Stimulated activated CD4-positive, alpha-beta T cell treated with anti-CD3 and anti-CD28 coated beads, TNF-alpha, amount 100 ng/mL, for 1 hour (primary cell): ENCODE measurements around the gene IL1R2.

Source experiments
- DNase-seq, 3 donors: peaks; one replicate each; pipeline ENCODE4 v3.0.0-alpha.2; 2020; ENCODE audit warnings: low read depth in 3 of 3, low spot score in 1 of 3

The IL1R2 gene

DNA sequence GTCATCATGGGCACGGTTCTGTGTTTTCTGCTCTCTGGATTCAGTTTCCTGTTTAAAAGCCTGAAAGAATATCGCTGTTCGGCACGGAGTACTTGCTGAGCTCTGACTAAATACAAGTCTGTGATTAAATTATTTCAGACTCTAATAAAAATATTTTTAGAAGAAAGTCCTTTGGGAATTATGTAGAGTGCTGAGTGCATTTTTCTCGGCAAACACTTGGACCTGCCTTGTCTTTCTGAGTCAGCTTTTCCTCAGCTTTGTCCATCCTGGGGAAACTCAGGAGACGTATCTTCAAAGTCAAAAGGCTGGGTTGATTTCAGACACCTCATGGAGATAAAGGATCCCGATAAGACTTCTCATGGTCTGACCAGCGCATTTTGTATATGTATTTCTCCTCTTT lies 45.9 kb downstream of the IL1R2 start:
- no peak for DNase-seq

DNA sequence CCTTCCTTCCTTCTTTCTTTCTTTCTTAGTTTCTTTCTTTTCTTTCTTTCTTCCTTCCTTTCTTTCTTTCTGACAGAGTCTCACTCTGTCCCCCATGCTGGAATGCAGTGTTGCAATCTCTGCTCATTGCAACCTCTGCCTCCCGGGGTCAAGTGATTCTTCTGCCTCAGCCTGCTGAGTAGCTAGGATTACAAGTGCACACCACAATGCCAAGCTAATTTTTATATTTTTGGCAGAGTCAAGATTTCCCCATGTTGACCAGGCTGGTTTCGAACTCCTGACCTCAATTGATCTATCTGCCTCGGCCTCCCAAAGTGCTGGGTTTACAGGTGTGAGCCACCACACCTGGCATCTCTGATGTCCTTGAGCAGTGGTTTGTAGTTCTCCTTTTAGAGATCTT lies 48.5 kb downstream of the IL1R2 start:
- DNase-seq = no peak

DNA sequence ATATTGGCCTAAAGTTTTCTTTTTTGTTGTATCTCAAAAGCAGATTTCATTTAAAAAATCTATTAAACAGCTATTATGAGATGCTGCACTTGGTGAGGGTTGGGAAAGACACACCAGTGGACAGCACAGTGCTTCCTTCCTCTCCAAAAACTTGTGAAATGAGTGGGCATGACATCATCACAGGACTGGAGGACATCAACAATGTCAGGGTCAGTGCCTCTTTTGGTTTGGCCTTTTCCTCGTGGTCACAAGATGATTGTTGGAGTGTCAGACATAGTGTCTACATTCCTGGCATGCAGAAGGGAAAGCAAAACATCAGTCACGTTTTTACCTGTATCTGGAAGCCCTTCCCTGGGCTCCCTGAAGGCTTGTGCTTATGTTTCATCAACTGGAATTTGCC lies 49.6 kb downstream of the IL1R2 start:
- no peak for DNase-seq

DNA sequence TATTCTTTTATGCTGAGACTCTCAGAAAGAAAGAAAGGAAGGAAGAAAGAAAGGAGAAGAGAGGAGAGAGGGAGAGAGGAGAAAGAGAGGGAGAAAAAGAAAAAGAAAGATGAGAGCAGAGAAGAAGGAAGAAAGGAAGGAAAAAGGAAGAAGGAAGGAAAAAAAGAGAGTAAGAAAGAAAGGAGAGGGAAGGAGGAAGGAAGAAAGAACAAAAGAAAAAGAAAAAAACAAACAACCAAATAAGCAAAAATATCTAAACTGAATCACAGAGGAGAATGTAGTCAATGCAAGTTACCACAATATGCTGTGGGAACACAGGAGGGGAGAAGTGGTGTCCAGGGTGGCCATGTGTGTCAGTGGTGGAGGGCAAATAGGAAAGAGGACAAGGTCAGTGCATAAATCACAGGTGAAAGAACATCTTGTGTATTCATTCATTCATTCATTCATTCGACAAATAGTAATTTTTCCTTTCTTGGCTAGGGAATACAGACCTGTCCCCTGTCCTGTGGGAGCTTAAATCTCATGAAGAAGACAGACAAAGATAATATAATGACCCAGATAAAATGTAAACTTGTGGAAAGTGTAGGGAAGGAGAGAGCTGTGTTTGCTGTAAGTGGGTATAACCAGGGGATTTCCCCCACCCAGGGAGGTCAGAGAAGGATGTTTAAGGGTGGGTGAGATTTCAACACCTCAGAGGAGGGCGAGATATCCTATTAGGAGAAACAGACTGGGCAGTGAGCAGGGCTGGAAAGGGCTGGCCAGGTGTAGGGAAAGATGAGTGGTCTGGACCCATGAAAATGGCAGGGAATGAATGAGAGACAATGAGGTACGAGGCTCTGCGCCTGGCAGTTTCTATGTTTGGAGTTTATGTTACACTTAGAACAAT lies 50.7 kb downstream of the IL1R2 start:
- DNase-seq = no peak

DNA sequence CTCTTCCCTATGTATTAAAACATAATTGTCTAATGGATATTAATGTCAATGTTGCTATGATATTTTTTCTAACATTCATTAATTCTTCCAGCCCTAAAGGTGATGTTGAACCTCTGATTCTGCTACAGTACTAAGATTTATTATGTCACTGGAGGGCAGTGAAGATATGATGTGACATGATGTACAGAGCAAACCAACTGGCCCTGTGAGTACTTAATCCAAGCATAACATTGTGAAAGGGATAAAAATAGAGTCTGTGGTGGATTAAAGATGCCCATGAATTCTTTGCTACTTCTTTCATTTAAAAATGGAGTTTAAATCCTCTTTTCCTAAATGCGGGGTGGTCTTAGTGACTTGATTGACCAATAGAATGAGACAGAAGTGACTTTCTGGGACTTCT lies 51.8 kb downstream of the IL1R2 start:
- no peak for DNase-seq

DNA sequence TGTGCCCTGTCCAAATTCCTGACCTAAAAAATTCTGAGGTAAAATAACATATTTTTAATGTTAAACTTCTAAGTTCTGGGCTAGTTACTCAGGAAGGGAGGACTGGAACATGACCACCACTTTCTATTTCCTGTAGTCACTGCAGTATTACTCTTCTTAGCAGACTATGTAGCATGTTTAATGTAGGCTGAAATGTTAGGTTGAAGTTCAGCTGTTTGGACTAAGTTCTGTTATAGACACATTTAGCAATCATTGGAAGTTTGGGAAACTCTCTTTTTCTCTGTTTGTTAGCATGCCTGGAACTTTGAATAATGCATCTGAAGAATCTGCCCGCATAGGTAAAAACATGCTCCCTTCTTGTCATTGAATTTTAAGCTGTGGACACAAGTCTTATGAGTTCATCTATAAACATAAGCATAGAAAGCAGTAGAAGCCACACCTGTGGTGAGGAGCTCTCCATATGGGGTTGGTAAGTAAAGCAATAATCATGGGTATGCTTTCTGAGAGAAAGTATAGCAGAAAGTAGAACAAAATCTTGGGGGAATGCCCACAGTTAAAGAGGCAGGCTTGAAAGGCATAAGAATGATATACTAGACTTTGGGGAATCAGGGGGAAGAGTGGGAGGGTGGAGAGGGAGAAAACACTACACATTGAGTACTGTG lies 52.6 kb downstream of the IL1R2 start:
- DNase-seq = no peak

DNA sequence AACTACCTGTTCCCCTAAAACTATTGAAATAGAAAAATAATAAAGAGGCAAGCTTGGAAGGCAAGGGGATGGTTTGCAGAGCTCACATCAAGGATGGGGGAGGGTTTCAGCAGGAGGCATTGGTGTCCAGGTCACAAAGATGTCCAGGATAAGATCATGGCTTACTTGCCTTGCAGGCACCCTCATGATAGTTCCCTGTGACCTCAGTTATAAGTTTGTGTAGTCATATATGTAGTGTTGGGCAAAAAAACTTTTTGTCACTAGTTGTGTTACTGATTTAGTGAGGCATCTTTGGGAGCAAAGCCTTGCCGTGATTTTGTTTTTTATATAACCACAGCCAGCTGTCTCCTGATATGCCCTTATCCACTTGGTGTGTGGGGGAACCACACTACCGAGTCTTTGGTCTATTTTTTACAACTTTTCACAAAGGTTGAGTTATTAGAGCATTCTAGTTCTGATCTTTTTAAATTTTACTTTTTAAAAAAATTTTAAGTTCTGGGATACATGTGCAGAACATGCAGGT lies 53.3 kb downstream of the IL1R2 start:
- DNase-seq = no peak

DNA sequence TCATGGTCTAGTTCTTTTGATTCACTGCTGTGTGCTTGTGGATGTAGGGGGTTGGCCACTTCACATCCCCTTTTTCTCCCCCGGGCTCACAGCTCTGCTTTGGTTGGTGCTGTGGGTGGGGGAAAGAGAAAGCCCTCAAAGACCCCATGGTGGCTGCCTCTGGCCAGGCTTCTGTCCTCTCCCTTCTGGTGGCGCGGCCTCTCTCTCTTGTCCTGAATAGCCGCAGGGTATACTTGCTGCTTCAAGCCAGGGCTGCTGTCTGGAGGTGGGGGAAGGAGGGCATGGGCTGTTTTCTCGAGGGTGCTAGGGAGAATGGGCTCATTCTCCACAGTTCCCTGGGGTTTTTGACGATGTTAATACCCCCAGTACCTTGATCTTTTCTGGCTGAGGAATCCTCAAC lies 53.9 kb downstream of the IL1R2 start:
- DNase-seq = no peak

DNA sequence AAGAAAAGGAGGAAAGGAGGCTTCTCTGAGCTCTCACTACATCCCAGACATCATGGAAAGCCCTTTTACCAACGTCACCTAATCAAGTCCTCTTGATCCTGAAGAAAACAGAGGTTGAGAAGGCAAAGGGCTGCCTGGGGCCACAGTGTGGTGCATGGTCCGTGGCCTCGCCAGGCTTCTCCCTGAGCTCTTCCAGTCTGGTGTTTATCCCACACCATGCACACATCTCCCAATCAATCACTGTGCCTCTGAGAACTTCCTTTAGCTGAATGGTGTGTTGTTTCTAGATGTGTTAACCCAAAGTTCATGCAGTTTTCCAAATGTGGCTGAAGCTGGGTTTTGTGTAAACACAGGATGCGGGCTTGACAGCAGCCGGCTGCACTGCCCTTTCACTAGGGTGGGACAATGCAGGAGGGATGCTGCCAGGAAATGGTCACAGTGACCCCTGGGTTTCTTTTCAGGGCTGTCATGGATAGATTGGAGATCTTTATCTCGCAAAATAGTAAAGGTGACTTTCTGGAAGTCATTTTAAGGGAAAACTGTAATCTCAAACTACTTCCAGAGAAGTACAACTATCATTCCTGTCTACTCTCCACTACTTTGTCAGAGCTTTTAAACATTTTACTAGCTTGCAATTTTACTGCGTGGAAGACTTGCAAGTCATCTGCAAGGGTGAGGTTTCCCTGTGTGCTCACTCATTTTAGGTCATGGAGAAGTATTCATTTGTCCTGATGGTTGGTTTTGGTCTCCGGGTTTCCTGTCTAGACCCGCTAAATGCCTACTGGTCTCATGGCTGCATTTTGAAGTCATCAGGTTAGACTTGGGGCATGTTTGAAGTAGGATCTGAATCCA lies 54.6 kb downstream of the IL1R2 start:
- no peak for DNase-seq

DNA sequence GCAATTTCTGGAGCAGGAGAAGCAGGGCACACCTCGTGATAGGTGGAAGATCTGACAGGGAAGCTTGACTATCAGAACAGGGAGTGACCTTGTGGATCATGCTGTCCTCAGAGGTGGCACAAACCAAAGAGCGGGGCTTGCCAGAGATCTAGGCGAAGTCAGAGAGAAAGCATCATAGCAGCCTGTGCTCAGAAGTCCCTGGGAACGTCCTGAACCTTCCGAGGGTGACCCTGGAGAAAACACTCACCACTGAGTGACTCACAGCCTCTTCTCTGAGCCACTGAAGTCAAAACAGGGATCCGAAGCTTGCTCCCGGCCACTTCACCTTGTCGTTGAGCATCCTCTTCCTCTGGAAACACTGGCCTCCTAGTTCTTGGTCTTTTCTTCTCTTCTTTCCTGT lies 56.7 kb downstream of the IL1R2 start:
- DNase-seq = no peak

DNA sequence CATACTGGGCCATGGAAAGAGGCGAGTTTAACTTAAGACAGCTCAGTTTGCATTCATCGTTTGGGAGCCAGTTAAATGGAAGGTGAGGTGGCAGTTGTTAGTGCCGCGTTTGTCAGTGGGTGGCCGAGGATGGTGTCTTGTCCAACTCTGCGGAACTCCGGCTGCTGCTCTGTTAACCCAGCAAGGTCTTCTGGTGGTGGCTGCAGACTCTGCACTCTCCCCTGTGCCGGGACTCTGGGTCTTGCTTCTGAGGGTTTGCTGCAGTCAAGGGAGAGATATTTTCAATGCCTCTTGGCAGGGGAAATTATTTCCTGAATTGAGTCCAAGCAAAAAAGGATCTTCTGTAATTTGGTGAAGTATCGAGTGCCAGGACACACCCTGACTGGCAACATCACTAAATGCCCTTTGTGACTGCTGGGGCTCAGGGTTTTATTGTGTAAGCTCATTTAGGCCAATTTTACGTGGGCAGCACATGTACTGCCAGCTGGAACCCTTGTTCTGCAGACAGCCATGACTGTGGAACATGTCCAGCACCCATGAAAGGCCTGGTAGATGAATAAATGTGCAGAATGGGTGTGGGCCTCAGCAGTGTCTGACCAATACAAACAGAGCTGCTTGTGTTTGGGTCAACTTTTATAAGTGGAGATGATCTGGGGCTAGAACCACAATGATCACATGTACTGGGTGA lies 58.1 kb downstream of the IL1R2 start:
- DNase-seq = no peak

DNA sequence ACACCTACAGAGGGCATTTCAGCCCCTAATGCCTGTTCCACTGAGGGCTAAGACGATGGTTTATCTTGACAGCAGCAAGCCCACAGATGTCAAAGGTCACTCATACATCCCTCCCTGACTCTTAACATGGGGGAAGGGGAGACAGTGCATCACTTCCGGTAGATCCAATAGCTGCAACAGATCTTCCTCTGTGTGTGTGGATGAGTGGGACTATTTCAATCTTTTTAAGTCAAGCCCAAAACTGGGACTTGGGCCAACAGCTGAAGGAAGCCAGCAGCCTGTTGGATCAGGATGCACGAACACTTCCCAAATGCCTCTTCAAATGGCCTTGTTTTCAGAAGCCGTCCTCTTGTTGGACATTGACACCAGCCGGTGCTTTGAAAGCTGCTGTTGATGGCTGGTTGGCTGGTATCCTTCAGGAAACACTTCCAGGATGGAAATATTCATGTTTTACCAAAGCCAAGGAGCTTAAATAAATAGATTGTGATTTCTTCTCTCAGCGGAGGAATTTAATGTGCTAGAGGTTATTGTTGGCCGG lies 59.2 kb downstream of the IL1R2 start:
- no peak for DNase-seq

DNA sequence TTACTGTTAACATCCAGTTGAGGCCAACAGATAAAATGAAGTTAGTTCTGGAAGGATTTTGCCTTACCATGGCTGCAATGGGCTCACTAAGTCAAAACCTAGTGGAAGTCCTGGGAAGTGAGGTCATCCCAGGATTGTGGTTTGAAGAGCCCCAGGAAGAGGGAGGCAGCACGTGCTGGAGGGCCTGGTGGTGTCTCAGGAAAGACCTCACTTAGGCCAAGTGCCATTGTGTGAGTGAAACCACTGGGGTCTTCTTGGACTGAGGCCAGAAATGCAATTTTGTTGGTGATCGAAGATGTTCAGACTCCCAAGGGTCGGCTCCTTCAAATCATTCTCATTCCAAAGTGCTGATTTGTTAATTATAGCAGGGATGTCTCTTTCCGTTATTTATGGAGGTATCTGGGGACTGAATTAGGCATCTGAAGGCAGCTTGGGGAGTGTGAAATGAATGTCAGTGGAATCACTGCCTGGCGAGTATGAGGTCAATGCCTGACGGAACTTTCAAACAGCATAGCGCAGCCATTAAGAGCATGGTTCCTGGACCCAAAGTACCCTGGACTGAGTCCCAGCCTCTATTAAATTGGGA lies 60.0 kb downstream of the IL1R2 start:
- DNase-seq = no peak

DNA sequence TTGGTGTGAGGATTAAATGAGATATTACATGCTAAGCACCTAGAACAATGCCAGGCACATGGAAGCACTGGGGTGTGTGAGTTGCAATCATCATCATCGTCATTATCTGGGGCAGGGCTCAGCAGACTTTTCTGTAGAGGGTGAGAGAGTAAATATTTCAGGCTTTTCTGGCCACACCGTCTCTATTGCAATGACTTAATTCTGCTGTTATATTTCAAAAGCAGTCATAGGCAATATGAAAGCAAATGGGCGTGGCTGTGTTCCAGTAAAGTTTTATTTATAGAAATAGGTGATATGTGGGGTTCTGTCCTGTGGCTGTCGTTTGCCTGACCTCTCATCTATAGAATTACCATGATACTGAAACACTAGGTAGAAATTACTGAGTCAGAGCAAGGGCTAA lies 60.6 kb downstream of the IL1R2 start:
- no peak for DNase-seq

DNA sequence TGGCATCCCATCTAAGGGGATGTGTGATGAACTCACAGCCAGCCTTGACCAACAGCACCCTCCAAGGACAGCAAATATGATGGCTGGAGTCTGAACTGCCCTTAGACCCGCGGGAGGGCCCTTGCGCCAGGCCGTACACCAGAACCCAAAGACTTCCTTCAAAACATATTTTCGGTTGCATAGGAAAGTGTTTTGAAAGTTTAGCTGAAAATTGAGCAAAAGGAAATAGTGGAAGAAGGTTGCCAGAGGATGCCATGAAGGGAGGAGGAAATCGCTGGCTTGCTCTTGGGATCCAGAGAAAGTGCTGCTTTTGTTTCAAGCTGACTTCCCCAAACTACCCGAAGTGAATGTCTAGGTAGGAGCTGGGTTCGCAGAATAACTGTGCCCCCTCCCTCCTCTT lies 61.3 kb downstream of the IL1R2 start:
- no peak for DNase-seq

DNA sequence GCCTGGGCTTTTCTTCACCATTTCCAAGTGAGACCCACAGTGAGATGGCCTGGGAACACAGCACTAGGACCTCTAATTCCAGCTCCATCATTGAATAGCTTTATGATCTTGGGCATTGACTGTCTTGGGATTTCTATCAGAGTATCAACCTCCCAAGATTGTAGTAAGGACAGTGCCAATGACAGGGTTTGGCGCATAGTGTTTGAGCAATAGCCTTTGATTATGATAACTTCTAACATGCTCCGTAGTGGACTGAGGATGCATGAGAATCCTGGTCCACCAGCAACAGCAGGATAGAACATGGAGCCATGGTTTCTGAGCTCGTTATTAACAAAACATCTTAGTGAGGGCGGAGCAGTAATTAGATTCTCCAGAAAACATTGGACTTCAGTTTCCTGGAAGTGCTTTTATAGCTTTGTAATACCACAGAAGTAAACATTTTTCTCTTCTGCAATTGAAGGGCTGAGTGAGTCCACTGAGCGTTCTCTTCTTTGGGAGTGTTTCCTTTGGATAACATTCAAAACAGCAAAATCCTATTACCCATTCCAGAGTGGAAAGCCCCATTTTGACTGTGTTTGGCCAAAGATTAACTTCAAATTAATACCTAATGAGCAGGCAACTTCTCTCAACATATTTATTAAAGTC lies 63.7 kb downstream of the IL1R2 start:
- no peak for DNase-seq

DNA sequence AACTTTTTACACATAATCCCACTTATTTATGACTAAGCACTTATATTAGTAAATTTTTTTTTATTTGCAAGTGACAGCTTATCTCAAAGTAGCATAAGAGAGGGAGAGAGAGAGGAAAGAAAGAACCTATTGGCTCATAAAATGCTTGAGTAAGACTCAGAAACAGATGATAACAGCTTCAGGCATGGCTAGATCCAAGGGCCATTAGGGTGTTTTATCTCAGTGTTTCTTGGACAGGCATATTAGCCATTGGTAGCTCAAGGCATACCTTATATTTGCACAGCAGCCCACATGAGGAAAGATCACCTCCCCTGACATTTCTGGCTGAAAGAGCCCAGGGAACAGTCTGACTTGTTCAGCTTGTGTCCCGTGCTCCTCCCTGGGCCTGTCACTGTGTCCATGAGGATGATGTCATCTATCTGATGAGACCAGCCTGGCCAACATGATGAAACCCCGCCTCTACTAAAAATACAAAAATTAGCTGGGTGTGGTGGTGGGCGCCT lies 64.4 kb downstream of the IL1R2 start:
- DNase-seq = no peak

DNA sequence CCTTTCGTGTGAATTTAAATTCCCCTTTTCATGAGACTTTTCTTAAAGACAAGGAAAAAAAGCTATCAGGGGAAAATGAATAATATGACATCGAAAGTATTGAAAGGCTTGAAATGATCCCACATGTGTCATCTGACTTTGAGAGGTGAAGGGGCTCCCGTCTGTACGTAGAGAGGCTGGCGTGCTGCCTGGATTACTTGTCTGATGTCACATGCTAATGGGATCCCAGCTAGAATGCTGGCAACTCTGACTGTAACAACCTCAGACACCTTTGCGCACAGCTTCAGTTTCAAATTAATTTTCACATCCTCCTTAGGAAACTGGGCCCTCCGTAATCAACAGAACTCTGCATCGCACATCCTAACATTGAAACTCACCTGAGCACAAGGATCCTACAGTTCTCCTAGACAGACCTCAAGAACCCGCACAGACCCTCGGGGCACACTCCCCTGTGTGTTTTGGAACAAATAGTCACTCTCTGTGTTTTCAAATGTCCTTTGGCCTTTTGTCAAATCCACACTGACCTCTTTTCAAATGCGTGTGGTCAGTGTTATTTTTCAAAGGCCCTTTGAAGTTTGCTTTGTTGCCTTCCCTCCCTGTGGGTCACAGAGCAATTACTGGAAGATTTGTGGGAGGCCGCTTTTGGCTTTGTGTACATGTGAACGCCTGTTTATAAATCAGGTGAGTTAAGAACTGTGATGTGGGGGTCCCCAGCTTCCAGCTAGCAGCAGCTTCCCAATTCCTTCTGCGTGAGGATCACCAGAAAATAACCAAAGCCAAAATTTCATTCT lies 65.9 kb downstream of the IL1R2 start:
- no peak for DNase-seq

DNA sequence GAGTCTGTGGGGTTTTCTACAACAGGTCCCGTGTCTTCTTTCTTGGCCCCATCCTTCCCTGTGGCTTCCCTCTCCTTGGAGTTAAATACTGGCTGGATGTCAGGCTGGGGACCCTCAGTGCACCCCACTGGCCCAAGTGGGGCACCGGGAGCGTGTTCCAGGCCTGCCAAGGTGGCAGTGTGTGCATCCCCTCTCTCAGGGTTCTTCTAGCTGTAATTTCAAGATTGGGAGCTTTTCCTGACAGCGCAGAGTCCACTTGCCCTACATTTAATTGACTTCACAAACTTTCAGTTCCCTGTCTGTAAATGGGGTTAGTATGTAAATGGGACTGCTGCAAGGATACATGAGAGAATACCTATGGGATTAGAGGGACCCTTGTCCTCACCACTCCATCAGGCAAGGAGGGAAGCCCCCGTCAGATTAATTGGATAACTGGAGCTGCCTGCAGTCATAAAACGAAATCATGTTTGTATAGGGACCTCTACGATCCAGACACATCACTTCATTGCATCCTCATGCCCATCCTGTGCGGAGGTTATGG lies 66.6 kb downstream of the IL1R2 start:
- no peak for DNase-seq
